ENCODE measurements around the gene SCN5A. TPM values are rescaled to one million over a fixed set of nuclear protein-coding genes. Genes with fewer than 3 reads are reported as not detected.

SCN5A gene
- total RNA-seq, 4 donors from 2014 or later = 0.50 to 1.7 (median 0.81) TPM; not detected in 1

- H3K36me3 ChIP-seq = no peaks in the 10 kb centered on the region
- no peak overlapping the region for H3K4me3 ChIP-seq
- no peaks in the 10 kb centered on the region for H3K9me3 ChIP-seq
- TF ChIP-seq CTCF (IDR thresholded peaks at IDR 0.05) = no peak
- no peak for TF ChIP-seq EP300 (IDR thresholded peaks at IDR 0.05)
- no peak for TF ChIP-seq POLR2A (IDR thresholded peaks at IDR 0.05)
- H3K4me1 ChIP-seq = no peaks in the 10 kb centered on the region
- WGBS, 2 donors (ENCODE audit: low coverage in 1 of 2) = 48 to 67% methylated on average over 2 to 3 of the region's 5 CpGs
- no peaks in the 10 kb centered on the region for H3K27me3 ChIP-seq
- H3K27ac ChIP-seq = no peak overlapping the region
- no peak for ATAC-seq
Observed at GRCh38 chr3:38617586-38617985, 31.9 kb downstream of the SCN5A start.

GRCh38 chr3:38617137-38617536 is 32.4 kb downstream of the SCN5A start:
- Histone ChIP-seq H3K4me3 (no peak overlapping the region), H3K27me3 (no peaks in the 10 kb centered on the region), H3K27ac (no peak overlapping the region), H3K9me3 (no peaks in the 10 kb centered on the region), H3K4me1 (no peaks in the 10 kb centered on the region), H3K36me3 (no peaks in the 10 kb centered on the region)
- TF ChIP-seq CTCF (IDR thresholded peaks at IDR 0.05) = no peak
- no peak for TF ChIP-seq POLR2AphosphoS5 (IDR thresholded peaks at IDR 0.05)
- no peak for TF ChIP-seq EP300 (IDR thresholded peaks at IDR 0.05)
- TF ChIP-seq POLR2A (IDR thresholded peaks at IDR 0.05) = no peak
- no peak for ATAC-seq
- no CpG with 5 or more reads among the region's 5 CpGs for WGBS, 2 donors (ENCODE audit: low coverage in 1 of 2)

- ATAC-seq = no peak
- WGBS, 2 donors (ENCODE audit: low coverage in 1 of 2) = 0% methylated on average over 2 of the region's 2 CpGs; no CpG with 5 or more reads in 1 of the 2 donors
- Histone ChIP-seq H3K36me3 (no peaks in the 10 kb centered on the region), H3K9me3 (no peaks in the 10 kb centered on the region), H3K4me1 (no peaks in the 10 kb centered on the region), H3K4me3 (no peak overlapping the region), H3K27me3 (no peaks in the 10 kb centered on the region), H3K27ac (no peak overlapping the region)
- TF ChIP-seq POLR2AphosphoS5 (IDR thresholded peaks at IDR 0.05) = no peak
- TF ChIP-seq POLR2A (IDR thresholded peaks at IDR 0.05) = no peak
- TF ChIP-seq EP300 (IDR thresholded peaks at IDR 0.05) = no peak
Observed at GRCh38 chr3:38616658-38617057, 32.8 kb downstream of the SCN5A start.

- 25% methylated on average over 1 of the region's 1 CpG; no CpG with 5 or more reads in 1 of the 2 donors for WGBS, 2 donors (ENCODE audit: low coverage in 1 of 2)
- no peak for ATAC-seq
Observed at GRCh38 chr3:38616111-38616510, 33.4 kb downstream of the SCN5A start.

GRCh38 chr3:38614651-38615352 is 34.7 kb downstream of the SCN5A start:
- no peaks in the 10 kb centered on the region for H3K9me3 ChIP-seq
- no peak overlapping the region for H3K27ac ChIP-seq
- no peak overlapping the region for H3K4me3 ChIP-seq
- no peaks in the 10 kb centered on the region for H3K27me3 ChIP-seq
- H3K36me3 ChIP-seq = no peaks in the 10 kb centered on the region
- ATAC-seq = no peak
- 81% methylated on average over 3 to 4 of the region's 9 CpGs for WGBS, 2 donors (ENCODE audit: low coverage in 1 of 2)
- H3K4me1 ChIP-seq = no peaks in the 10 kb centered on the region
- TF ChIP-seq EP300 (IDR thresholded peaks at IDR 0.05) (no peak), POLR2AphosphoS5 (IDR thresholded peaks at IDR 0.05) (no peak), CTCF (IDR thresholded peaks at IDR 0.05) (no peak), POLR2A (IDR thresholded peaks at IDR 0.05) (no peak)

More at GRCh38 chr3:38616111-38616510, 33.4 kb downstream of the SCN5A start:
- H3K27ac ChIP-seq = no peak overlapping the region
- H3K4me3 ChIP-seq = no peak overlapping the region
- H3K27me3 ChIP-seq = no peaks in the 10 kb centered on the region
- no peaks in the 10 kb centered on the region for H3K36me3 ChIP-seq
- TF ChIP-seq POLR2AphosphoS5 (IDR thresholded peaks at IDR 0.05) = no peak
- TF ChIP-seq EP300 (IDR thresholded peaks at IDR 0.05) = no peak
- TF ChIP-seq CTCF (IDR thresholded peaks at IDR 0.05) = no peak
- no peak for TF ChIP-seq POLR2A (IDR thresholded peaks at IDR 0.05)
- no peaks in the 10 kb centered on the region for H3K4me1 ChIP-seq
- no peaks in the 10 kb centered on the region for H3K9me3 ChIP-seq
